GM13977 (cell line): ENCODE data around the gene TTC9C.

Experiments used
- DNase-seq: peaks from one replicate; pipeline ENCODE4 v3.0.0; 2012; ENCODE audit warnings: low spot score
- in situ Hi-C: fragments of 300-500 bp; cut with MboI; formaldehyde crosslinking; loops from one replicate; pipeline ENCODE4 v1.12.0; 2022; ENCODE audit warnings: low sequenced_read_pairs, low pct_unique_long_range_greater_than_20kb, mixed read lengths, inconsistent platforms; ENCODE audit not compliant: unreplicated experiment
- TF ChIP-seq, protein P1 (sequence below): IDR thresholded peaks from 2 replicates; pipeline ENCODE4 v1.5.1; 2012; ENCODE audit warnings: mild to moderate bottlenecking, control low read depth; ENCODE audit not compliant: insufficient read depth; ENCODE audit errors: extremely low read depth, missing control alignments

The TTC9C gene

DNA sequence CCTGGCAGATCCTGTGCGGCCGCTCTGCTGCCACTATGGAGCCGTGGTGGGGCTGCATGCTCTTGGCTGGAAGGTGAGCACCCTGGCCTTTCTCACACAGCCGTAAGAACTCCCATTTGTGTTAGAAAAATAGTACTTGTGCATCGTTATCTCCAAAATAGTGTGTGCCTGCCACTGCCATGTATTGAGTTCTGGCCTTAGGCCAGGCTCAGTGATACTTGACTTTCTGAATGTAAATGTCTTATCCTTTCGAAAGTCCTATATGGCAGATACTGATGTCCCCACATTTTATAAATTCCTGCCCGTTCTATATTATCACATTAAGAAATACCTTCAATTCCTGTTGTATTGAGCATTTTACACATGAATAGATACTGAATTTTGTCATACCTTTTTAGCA, 54.5 kb downstream of the TTC9C start:
- in situ Hi-C loops: no loop called here
- TF ChIP-seq, protein P1, sequence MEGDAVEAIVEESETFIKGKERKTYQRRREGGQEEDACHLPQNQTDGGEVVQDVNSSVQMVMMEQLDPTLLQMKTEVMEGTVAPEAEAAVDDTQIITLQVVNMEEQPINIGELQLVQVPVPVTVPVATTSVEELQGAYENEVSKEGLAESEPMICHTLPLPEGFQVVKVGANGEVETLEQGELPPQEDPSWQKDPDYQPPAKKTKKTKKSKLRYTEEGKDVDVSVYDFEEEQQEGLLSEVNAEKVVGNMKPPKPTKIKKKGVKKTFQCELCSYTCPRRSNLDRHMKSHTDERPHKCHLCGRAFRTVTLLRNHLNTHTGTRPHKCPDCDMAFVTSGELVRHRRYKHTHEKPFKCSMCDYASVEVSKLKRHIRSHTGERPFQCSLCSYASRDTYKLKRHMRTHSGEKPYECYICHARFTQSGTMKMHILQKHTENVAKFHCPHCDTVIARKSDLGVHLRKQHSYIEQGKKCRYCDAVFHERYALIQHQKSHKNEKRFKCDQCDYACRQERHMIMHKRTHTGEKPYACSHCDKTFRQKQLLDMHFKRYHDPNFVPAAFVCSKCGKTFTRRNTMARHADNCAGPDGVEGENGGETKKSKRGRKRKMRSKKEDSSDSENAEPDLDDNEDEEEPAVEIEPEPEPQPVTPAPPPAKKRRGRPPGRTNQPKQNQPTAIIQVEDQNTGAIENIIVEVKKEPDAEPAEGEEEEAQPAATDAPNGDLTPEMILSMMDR: no peak
- DNase-seq: no peak

GRCh38 chr11:62786318-62787004, 58.2 kb downstream of the TTC9C start:
- TF ChIP-seq, protein P1: peak; percentile 99
- peak; percentile 94 for DNase-seq
- in situ Hi-C loops: no loop called here

- TF ChIP-seq, protein P1: peak; percentile 68
Observed at GRCh38 chr11:62787005-62787759, 58.9 kb downstream of the TTC9C start, which contains the start of gene TMEM179B. TMEM179B (plus strand) TSS chr11:62787402; CDS start chr11:62787432, 30 bp downstream.

More at GRCh38 chr11:62787005-62787759, 58.9 kb downstream of the TTC9C start, which contains the start of gene TMEM179B:
- in situ Hi-C loops: no loop called here
- DNase-seq: peak; percentile 98
